HG02884 (cell line): ENCODE data around the gene ZNF444.
"Not testable (repeated sequence)": the region's sequence is repeated elsewhere in the genome, so short reads cannot be mapped to it uniquely, and the experiment has no call there.

Experiments used
- ATAC-seq: cut with Tn5 transposase; IDR thresholded peaks from one replicate; pipeline ENCODE4 v1.9.1; 2021; ENCODE audit warnings: mild to moderate bottlenecking, moderate library complexity; ENCODE audit not compliant: unreplicated experiment

Gene ZNF444

GRCh38 chr19:56144831-56145230, 3.7 kb downstream of the ZNF444 start:
- ATAC-seq: no peak

GRCh38 chr19:56145698-56146097, 4.6 kb downstream of the ZNF444 start:
- ATAC-seq: no peak

GRCh38 chr19:56146904-56147303, 5.8 kb downstream of the ZNF444 start:
- no peak for ATAC-seq

GRCh38 chr19:56147307-56147706, 6.2 kb downstream of the ZNF444 start:
- ATAC-seq: no peak

GRCh38 chr19:56148096-56148495, 7.0 kb downstream of the ZNF444 start:
- no peak for ATAC-seq

- ATAC-seq: not testable (repeated sequence)
Observed at GRCh38 chr19:56148955-56149655, 8.0 kb downstream of the ZNF444 start.

GRCh38 chr19:56149656-56150038, 8.6 kb downstream of the ZNF444 start:
- no peak for ATAC-seq

GRCh38 chr19:56150358-56150757, 9.3 kb downstream of the ZNF444 start:
- ATAC-seq: no peak

- ATAC-seq: no peak
Observed at GRCh38 chr19:56152644-56153043, 11.6 kb downstream of the ZNF444 start.

- ATAC-seq: no peak
Observed at GRCh38 chr19:56153507-56153906, 12.4 kb downstream of the ZNF444 start.

GRCh38 chr19:56155124-56155687, 14.1 kb downstream of the ZNF444 start:
- ATAC-seq: no peak

GRCh38 chr19:56156768-56157167, 15.7 kb downstream of the ZNF444 start:
- ATAC-seq: no peak

- no peak for ATAC-seq
Observed at GRCh38 chr19:56158170-56158757, 17.2 kb downstream of the ZNF444 start.

GRCh38 chr19:56159009-56159559, 18.0 kb downstream of the ZNF444 start:
- no peak for ATAC-seq

GRCh38 chr19:56159622-56160271, 18.7 kb downstream of the ZNF444 start:
- no peak for ATAC-seq

GRCh38 chr19:56161534-56161933, 20.4 kb downstream of the ZNF444 start:
- no peak for ATAC-seq

GRCh38 chr19:56162258-56162657, 21.2 kb downstream of the ZNF444 start:
- ATAC-seq: no peak

GRCh38 chr19:56163097-56163496, 22.0 kb downstream of the ZNF444 start:
- no peak for ATAC-seq

GRCh38 chr19:56167064-56167578, 26.0 kb downstream of the ZNF444 start:
- ATAC-seq: no peak

- ATAC-seq: no peak
Observed at GRCh38 chr19:56170261-56170660, 29.2 kb downstream of the ZNF444 start.

GRCh38 chr19:56174086-56174485, 33.0 kb downstream of the ZNF444 start:
- ATAC-seq: no peak
